ENCODE data around the gene CAPRIN1. TPM values are rescaled to one million over a fixed set of nuclear protein-coding genes. Genes with fewer than 3 reads are reported as not detected.

CAPRIN1 gene
- 152 and 164 TPM in 2 replicates for total RNA-seq

GRCh38 chr11:34051349-34052035 lies at the start of gene CAPRIN1:
TSS of gene CAPRIN1 (plus strand) at chr11:34051731. CDS start at chr11:34052421, 690 bp downstream.

GRCh38 chr11:34105079-34105956 lies 53.8 kb downstream of the CAPRIN1 start, which contains the start of gene NAT10:
TSS of gene NAT10 (plus strand) at chr11:34105629. CDS start at chr11:34108226, 2,597 bp downstream.

Other genes starting within 250 kb of the CAPRIN1 start
- under 0.01 and 0.17 TPM in 2 replicates for gene LMO2, start 159.7 kb upstream of the CAPRIN1 start, total RNA-seq
- gene NAT10, start 53.9 kb downstream of the CAPRIN1 start, total RNA-seq = 11.4 and 12.6 TPM in 2 replicates